GM18868 (cell line): ENCODE measurements around the gene QARS1.

Experiments used
- ATAC-seq: cut with Tn5 transposase; IDR thresholded peaks from one replicate; pipeline ENCODE4 v1.9.1; 2021; ENCODE audit warnings: mild to moderate bottlenecking, moderate library complexity; ENCODE audit not compliant: unreplicated experiment

The QARS1 gene

DNA sequence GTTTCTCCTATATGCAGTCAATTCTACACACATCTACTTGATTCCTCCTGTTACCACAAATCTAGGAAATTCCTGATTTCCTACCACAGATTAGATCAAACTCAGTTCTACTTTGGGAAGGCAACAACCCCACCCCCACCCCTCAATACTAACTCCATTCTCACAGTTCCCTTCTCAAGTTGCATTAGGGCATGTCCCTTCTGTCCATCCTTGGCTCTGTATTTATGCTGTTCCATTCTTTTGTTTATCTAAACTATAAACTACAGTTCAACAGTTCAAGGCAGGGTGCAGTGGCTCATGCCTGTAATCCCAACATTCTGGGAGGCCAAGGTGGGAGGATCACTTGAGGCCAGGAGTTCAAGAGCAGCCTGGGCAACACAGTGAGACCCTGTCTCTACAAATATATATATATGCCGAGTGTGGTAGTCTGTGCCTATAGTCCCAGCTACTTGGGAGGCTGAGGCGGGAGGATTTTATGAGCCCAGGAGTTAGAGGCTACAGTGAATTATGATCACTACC is 50.2 kb downstream of the QARS1 start:
- ATAC-seq = no peak

DNA sequence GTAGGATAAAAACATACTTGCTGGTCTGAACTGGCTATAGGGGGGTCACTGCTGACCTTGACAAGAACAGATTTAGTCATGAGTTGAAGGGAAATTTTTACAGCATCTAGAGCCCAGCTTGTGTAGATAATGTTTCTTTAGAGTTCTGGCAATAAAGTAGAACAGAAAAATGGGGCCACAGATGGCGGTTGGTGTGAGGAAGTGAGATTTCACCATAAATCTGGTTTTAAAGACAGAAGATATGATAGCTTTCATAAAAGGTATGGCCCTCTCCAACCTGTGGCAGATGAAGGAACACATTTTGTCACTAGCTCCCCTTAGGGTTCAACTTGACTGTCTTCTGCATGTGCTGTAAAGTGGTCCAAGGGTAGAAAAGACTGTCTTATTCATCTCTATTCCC is 51.0 kb downstream of the QARS1 start:
- no peak for ATAC-seq
